ENCODE measurements around the gene CLECL1.
"Not testable (repeated sequence)": the region's sequence is repeated elsewhere in the genome, so short reads cannot be mapped to it uniquely, and the experiment has no call there.

The CLECL1 gene

DNA sequence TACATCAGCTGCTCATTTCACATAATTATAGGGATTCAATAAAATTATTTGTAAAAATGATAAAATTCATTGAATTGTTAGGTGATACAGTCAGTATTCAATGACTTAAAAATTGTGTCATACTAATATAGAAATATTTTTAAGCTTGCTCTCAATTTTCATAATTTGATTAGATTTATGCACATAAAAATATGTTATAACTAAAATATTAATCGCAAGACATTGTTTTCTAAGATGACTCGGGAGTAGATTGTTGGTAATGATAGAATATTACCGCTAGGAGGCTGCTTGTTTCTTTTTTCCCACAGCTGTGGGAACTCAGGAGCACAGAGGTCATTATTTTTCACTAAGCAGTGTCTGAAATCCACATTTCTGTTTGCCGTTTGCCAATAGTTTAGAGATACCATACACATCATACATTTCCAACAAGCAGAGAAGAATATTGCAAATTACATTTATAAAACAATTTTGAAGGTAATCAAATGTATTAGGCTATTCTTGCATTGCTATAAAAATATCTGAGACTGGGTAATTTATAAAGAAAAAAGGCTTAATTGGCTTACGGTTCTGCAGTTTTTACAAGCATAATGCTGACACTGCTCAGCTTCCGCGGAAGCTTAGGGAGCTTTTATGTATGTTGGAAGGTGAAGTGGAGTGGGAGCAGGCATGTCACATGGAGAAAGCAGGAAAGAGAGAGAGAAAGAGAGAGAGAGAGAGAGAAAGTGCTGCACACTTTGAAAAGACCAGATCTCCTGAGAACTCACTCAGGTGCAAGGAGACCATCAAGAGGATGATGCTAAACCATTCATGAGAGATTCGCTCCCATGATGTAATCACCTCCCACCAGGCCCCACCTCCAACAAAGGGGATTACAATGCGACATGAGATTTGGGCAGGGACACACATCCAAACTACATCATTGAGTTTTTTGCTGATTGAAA is 18.6 kb upstream of the CLECL1 start:
- DNase-seq = no peak

DNA sequence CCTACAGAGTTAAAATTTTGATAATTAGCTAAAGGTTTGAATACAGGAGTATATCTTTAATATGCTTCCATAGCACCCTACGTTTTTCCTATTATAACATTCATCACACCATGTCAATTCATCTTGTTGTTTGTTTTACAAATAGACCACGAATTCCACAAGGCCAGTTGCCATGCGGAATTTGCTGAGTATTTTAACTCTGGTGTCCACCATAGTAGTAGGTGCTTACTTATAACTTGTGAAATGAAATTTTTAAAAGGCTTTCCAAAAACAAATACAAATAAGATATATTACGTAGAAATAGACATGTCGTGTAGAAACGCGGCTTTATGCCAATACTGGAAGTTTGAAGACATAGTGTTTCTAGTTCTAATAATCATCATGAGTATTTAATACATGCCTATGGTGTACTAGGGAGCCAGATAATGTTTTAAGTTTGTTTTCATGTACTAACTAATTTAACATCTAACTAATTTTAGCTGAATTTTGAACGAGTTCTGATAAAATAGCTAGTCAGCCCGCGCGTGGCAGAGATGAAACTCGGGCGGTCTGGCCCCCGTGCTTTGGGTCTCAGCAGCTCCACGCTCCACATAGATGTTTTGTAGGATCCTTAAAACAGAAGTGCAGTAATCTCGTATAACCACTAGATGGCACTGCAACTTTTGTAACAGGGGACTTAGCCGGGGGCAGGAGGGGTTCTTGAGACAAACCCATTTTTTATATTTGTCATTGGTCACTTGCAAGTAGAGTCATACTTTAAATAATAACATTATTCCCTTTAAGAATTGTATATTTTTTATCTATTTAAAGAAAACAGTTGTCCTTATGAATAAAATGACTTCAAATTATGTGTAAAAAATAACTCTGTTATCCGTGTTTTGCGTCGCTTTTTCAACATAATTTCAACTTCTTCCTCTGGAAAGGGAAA is 17.6 kb upstream of the CLECL1 start:
- peak in 23 of 56 donors; percentile 4 to 41 (median 15) for DNase-seq

DNA sequence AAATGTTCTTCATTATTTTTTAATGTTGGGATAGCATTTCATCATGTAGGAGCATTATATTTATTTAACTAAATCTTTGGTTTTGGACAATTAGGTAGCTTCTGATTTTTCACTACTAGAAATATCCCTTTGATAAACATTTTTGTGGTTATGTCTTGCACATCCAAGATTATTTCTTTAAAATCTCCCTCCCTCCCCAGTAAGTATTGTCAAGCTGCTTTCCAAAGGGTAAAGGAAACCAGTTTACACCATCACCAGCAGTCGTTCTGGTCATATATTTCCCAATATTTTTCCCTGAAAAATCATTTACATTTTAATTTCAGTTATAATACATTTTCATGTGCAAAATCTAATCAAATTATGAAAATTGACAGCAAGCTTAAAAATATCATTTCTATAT is 16.7 kb upstream of the CLECL1 start:
- no peak for DNase-seq

DNA sequence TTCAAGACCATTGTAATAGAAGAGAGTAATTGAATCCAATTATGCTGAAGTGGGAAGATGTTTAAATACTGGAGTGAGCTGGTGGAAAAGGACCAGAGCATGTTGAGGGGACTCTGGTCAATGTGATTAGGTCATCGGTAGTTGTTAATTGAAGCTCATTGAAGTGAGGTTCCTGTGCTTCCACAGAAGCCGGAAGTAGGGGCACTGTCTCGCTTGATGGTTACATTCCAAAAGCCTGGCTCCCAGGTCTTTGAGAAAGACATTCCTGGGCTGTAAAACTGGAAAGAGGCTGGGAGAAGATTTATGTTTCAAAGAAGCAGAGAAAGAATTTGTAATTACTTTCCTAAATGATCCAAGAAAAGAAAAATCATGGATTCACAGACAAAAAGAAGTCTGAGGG is 12.3 kb upstream of the CLECL1 start:
- no peak for DNase-seq

DNA sequence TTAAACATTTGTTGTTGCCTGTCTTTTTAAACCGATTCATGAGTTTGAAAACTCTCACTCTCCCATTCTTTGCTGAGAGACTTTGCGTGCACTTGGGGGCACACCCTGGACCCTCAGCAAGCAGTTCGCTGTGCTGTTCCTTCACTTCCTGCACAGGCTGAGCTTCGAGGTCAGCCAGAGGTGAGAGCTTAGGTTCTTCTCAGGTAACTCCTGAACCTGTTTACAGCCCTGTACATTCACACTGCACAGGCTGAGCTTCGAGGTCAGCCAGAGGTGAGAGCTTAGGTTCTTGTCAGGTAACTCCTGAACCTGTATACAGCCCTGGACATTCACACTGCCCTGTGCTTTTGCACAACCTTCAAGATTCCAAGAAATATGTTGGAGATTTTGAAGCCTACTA is 9.8 kb upstream of the CLECL1 start:
- no peak for DNase-seq

DNA sequence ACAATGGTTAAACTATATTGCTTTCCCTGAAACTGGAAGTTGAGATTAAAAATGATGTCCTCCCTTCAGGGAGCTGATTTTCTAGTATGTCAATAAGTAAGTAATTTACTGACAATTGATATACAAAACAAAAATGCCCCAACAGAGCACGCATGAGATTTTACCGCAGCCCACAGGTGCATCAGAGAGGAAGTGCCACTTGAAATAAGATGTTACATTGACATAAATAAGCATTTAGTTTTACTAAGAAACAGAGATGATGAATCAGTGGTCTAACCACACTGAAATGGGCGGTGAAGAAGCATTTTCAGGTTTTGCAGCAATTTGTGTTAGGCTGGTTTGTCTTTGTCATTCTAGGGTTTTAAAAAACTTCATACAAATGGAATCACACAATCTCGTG is 8.8 kb upstream of the CLECL1 start:
- DNase-seq = no peak

DNA sequence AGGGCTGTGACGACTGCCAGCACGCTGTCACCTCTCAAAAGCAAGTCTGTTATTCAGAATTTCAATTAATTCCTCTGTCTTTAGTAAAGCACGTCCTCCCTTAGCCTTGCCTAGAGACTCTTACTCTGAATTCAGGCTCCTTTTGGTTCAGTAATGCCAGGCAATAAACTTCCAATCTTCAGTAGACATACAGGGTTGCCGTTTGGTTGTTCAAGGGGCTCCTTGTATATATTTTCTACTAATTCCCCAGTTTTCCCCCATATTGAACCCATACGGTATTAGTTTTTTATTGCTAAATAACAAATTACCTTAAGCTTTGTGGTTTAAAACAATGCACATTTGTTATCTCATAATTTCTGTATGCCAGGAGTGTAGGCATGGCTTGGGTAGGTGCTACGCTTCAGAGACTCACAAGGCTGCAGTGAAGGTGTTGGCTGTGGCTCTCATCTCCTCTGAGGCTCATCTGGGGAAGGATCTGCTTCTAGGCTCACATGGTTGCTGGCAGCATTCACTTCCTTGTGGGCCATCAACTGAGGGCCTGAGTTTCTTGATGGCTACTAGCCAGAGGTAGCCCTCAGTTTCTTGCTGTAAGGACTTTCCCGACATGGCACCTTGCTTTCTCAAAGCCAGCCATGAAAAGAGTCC is 7.3 kb upstream of the CLECL1 start:
- no peak for DNase-seq

DNA sequence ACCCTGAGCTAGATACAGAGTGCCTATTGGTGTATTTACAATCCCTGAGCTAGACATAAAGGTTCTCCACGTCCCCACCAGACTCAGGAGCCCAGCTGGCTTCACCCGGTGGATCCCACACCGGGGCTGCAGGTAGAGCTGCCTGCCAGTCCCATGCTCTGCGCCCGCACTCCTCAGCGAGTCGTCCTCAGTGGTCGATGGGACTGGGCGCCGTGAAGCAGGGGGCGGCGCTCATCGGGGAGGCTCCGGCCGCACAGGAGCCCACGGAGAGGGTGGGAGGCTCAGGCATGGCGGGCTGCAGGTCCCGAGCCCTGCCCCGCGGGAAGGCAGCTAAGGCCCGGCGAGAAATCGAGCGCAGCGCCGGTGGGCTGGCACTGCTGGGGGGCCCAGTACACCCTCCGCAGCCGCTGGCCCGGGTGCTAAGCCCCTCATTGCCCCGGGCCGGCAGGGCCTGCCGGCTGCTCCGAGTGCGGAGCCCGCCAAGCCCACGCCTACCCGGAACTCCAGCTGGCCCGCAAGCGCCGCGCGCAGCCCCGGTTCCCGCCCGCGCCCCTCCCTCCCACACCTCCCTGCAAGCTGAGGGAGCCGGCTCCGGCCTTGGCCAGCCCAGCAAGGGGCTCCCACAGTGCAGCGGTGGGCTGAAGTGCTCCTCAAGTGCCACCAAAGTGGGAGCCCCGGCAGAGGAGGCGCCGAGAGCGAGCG is 6.7 kb upstream of the CLECL1 start:
- DNase-seq = not testable (repeated sequence)

DNA sequence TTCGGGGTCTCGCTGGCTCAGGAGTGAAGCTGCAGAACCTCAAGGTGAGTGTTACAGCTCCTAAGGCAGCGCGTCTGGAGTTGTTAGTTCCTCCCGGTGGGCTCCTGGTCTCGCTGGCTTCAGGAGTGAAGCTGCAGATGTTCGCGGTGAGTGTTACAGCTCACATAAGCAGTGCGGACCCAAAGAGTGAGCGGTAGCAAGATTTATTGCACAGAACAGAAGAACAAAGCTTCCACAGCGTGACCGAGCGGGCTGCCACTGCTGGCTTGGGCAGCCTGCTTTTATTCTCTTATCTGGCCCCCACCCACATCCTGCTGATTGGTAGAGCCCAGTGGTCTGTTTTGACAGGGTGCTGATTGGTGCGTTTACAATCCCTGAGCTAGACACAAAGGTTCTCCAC is 6.0 kb upstream of the CLECL1 start:
- DNase-seq = not testable (repeated sequence)

DNA sequence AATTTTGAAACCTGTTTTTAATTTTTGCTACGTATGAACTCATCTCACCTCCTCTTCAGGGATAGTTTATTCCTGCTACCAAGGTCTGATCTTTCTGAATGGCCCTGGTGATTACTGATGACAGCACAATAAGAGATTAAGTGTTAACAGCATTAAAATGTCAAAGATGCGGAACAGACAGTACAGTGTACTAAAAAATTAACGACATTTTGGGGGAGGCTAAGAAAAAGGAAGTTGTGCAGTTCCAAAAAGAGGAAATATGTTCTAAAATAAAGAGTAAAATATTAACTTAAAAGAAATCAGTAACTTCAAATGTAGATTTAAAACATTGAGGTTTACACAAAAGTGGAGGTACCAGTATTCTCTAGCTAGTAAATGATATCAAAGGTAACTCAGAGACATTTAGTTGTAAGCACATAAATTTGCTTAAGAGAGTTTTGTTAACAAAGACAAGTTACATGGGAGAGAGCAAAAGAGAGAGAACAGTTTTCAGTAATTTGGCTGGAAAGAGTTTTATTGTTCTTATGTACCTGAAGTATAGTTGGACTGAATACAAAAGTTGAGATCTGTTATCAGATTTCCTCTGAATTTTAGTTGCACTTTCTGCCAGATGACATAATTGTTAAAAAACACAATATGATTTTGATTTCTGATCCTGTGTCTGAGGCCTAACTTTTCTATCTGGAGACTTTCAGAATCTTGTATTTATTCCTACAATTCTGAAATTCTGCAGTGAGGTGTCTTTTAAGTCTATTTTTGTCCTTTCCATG is 4.2 kb upstream of the CLECL1 start:
- DNase-seq = no peak

DNA sequence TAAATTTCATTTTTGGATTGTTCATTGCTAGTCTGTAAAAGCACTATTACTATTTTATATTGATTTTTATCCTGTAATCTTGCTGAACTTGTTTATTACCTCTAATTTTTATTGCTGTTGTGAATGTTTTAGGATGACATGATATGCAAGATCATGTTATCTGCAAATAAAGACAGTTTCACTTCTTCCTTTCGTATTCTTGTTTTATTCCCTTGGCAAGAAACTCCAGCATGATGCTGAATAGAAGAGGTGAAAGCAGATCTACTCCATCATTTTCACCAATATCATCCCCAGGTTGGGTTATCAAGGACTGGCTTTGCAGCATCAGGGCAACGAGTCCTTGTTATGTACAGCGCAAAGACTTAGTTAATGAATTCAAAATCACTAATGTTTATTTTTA is 2.7 kb upstream of the CLECL1 start:
- no peak for DNase-seq

DNA sequence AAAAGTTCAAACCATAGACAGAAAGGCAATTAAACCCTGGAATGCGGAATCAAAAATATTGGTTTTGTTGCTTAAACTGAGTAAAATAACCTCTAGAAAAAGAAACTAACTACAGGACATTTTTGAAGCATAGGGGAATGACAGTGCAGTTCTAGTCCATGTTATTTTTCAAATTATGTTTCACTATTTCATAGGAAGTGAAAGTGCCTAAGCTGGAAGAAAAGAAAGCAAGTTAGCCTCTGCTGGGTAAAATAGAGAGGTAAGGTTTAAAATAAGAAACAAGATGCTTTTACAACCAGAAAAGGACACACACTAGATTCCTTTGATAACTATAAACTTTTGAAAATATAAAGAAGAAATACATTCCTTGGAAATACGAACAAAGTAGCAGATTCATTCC is 1.1 kb downstream of the CLECL1 start:
- DNase-seq = no peak

DNA sequence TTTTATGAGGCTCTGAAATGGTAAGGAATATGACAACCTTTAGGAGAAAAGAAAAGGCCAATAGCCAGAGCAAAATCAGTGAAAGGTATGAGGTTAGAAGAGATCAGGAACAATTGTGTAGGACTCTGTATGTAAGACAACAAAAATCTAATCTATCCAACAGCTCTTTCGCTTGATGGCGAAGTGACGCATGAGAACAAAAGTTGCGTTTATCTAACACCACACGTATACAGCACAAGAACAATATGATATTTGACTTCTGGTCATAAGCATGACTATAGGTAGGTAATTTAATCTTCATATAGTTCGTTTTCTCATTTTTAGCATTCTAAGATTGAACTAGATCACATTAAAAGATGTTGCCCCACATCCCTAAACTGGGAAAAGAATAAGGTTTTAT is 1.5 kb downstream of the CLECL1 start:
- DNase-seq = no peak

DNA sequence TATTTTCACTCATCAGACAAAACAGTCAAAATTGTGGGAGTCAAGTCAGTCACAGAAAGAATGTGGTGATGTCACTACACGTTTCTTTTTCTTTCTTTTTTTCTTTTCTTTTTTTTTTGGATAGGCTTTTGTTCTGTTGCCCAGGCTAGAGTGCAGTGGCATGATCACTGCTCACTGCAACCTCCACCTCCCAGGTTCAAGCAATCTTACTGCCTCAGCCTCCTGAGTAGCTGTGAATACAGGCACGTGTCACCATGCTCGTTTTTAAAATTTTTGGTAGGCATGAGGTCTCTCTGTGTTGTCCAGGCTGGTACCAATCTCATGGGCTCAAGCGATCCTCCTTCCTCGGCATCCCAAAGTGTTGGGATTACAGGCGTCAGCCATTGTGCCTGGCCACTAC is 2.3 kb downstream of the CLECL1 start:
- no peak for DNase-seq

DNA sequence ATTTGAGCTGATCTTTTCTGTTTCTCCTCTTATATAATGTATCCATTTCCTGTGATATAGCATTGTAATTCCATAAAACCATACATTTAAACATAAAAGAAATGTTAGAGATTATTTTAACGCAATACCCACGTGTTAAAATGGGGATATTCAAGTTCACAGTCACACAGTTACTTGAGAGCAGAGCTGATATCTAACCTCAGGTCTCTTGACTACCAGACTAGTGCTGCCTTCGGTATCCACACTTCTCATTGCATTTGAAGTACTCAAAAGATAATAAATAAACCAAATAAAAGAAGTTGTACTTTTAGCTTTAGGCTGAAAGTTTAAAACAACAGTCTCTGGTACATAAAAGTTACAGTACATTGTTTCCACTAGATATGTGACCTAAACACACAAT is 2.9 kb downstream of the CLECL1 start:
- no peak for DNase-seq

DNA sequence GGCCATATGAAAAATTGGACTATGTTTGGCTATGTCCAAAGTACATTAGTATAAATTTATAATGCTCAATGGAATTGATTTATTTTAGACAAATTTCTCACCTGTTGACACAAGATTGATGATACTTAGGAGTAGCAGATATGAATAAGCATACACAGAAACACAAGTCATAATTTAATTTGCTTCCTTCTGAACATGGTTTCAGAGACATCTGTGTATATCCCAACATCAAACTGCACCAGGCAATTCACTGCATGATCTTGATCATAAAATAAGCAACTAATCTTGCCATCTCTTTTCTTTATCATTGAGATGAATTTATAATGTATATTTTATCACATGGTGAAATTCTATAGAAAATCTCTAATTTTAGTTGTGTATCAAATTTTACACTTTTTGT is 3.8 kb downstream of the CLECL1 start:
- no peak for DNase-seq

DNA sequence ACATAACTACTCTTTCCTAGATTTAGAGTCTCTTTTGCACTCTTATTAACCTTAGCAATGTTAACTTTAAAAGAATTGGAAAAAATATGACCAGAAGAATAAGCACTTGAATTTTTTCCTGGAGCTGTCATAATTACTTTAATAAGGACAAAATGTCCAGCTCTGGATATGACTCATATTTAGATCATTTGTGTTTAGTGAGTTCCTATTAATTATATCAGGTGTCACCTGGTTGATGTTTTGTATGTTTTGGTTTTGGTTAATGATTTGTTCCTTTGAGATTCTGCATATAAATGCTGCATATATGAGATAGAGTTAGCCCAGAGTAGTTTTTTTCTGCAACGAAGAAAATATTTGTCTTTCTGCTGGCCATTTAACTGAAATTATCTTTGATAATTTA is 5.1 kb downstream of the CLECL1 start:
- DNase-seq = no peak

DNA sequence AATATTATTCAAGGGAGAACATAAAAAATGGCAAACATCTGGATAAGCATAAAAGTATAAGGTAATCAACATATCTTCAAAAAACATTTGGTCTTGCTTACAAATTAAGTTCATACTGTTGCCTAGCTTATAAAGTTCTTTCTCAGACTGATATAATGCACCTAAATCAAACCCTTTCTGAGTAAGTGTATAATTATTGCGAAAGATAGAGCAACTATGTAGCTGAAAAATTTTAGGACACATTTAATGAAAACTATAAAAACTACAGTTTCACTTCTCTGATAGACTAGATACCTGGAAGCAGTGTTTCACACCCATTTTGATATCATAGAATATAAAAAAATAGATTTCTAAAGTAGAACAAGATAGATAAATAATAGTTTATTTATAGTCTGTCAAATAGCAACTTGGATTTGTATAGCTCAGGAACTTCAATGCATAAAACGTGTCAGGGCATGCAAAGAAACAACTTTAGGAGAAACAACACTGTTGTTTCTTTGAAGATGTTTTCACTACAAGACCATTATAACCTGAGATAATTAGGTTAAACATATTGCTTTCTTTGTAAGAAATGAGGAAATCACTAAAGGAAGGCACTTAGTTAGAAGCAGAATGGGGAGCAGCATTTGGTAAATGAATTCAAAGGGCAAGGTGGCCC is 7.6 kb downstream of the CLECL1 start:
- DNase-seq = no peak

DNA sequence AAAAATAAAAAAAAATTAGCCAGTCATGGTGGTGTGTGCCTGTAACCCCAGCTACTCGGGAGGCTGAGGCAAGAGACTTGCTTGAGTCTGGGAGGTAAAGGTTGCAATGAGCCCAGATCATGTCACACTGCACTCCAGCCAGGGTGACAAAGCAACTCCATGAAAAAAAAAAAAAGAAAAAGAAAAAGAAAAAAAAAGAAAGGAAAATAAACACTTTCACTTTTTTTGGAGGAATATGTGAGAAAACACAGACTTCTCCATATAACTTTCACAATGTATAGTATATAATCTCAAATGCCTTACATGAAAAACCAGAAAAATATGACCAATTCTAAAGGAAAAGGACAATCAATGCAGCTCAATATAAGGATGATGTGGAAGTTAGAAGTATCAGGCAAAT is 8.9 kb downstream of the CLECL1 start:
- no peak for DNase-seq

Data from nucleus accumbens (tissue), 56 donors.